GM11168 (cell line): Measurements from ENCODE around the gene HEYL.

Experiments used
- in situ Hi-C: fragments of 300-500 bp; cut with MboI; formaldehyde crosslinking; loops from one replicate; pipeline ENCODE4 v1.12.0; 2022; ENCODE audit warnings: low sequenced_read_pairs; ENCODE audit not compliant: unreplicated experiment

The HEYL gene

GRCh38 chr1:39668894-39669293 is 29.5 kb upstream of the HEYL start:
- in situ Hi-C loops = loop anchor here (10.0 kb wide), 1 partner anchor 56 kb away; no protein-coding TSS in a partner anchor

- in situ Hi-C loops = loop anchor here (10.0 kb wide), 1 partner anchor 57 kb away; no protein-coding TSS in a partner anchor
Measured at GRCh38 chr1:39668111-39668510, 28.7 kb upstream of the HEYL start.

GRCh38 chr1:39666772-39667171 is 27.3 kb upstream of the HEYL start:
- in situ Hi-C loops = loop anchor here (10.0 kb wide), 1 partner anchor 58 kb away; no protein-coding TSS in a partner anchor

- in situ Hi-C loops = loop anchor here (10.0 kb wide), 1 partner anchor 61 kb away; no protein-coding TSS in a partner anchor
Measured at GRCh38 chr1:39663559-39663958, 24.1 kb upstream of the HEYL start.

- in situ Hi-C loops = loop anchor here (10.0 kb wide), 1 partner anchor 62 kb away; no protein-coding TSS in a partner anchor
Measured at GRCh38 chr1:39662861-39663260, 23.4 kb upstream of the HEYL start.

- in situ Hi-C loops = loop anchor here (5.0 kb wide), 1 partner anchor 42 kb away; no protein-coding TSS in a partner anchor
Measured at GRCh38 chr1:39659538-39659937, 20.1 kb upstream of the HEYL start.

GRCh38 chr1:39659110-39659509 is 19.7 kb upstream of the HEYL start:
- in situ Hi-C loops = loop anchor here (5.0 kb wide), 1 partner anchor 42 kb away; no protein-coding TSS in a partner anchor

GRCh38 chr1:39657923-39658485 is 18.6 kb upstream of the HEYL start:
- in situ Hi-C loops = loop anchor here (5.0 kb wide), 1 partner anchor 41 kb away; no protein-coding TSS in a partner anchor

- in situ Hi-C loops = loop anchor here (5.0 kb wide), 1 partner anchor 40 kb away; no protein-coding TSS in a partner anchor
Measured at GRCh38 chr1:39657402-39657801, 18.0 kb upstream of the HEYL start.

- in situ Hi-C loops = loop anchor here (5.0 kb wide), 1 partner anchor 39 kb away; no protein-coding TSS in a partner anchor
Measured at GRCh38 chr1:39656391-39656790, 16.9 kb upstream of the HEYL start.

GRCh38 chr1:39655578-39656268 is 16.3 kb upstream of the HEYL start:
- in situ Hi-C loops = loop anchor here (5.0 kb wide), 1 partner anchor 38 kb away; no protein-coding TSS in a partner anchor

- in situ Hi-C loops = no loop called here
Measured at GRCh38 chr1:39654291-39654690, 14.8 kb upstream of the HEYL start.

- in situ Hi-C loops = no loop called here
Measured at GRCh38 chr1:39653546-39654031, 14.1 kb upstream of the HEYL start.

GRCh38 chr1:39652554-39652953 is 13.1 kb upstream of the HEYL start:
- in situ Hi-C loops = no loop called here

GRCh38 chr1:39652105-39652504 is 12.7 kb upstream of the HEYL start:
- in situ Hi-C loops = no loop called here

GRCh38 chr1:39650431-39650830 is 11.0 kb upstream of the HEYL start:
- in situ Hi-C loops = no loop called here

- in situ Hi-C loops = no loop called here
Measured at GRCh38 chr1:39649636-39650185, 10.3 kb upstream of the HEYL start.

GRCh38 chr1:39648496-39648895 is 9.1 kb upstream of the HEYL start:
- in situ Hi-C loops = no loop called here

GRCh38 chr1:39647247-39647646 is 7.8 kb upstream of the HEYL start:
- in situ Hi-C loops = no loop called here

GRCh38 chr1:39646232-39647081 is 7.0 kb upstream of the HEYL start:
- in situ Hi-C loops = no loop called here
